Cardiac fibroblast (primary cell): ENCODE data around the gene LRRC4C.

Experiments used
- DNase-seq, 2 donors: peaks; one replicate each; pipeline versions ENCODE4 v3.0.0 to v3.0.0-alpha.2; 2010; ENCODE audit warnings: low read depth in 2 of 2
- H3K4me3 ChIP-seq, 2 donors: replicated peaks in 1 of 2; 1 replicate in 1 of 2; 2 replicates in 1 of 2; pipeline ENCODE4 v1.5.1; 2011; ENCODE audit warnings: low read depth in 2 of 2, low read length in 2 of 2, mild to moderate bottlenecking in 2 of 2, moderate library complexity in 1 of 2
- CTCF ChIP-seq: IDR thresholded peaks from one replicate; pipeline ENCODE4 v1.5.1; 2011; ENCODE audit warnings: low read depth, mild to moderate bottlenecking, low read length, inconsistent platforms

The LRRC4C gene

GRCh38 chr11:40099426-40100161 lies 1359.9 kb downstream of the LRRC4C start:
- H3K4me3 ChIP-seq: no peak overlapping the region
- no peak for DNase-seq
- no peak for TF ChIP-seq CTCF

- no peak overlapping the region for H3K4me3 ChIP-seq
- no peak for DNase-seq
- TF ChIP-seq CTCF: no peak
Observed at GRCh38 chr11:40095446-40095845, 1364.0 kb downstream of the LRRC4C start.

- H3K4me3 ChIP-seq: no peak overlapping the region
- no peak for TF ChIP-seq CTCF
- DNase-seq: no peak
Observed at GRCh38 chr11:40094954-40095353, 1364.5 kb downstream of the LRRC4C start.

- DNase-seq: no peak
- no peak for TF ChIP-seq CTCF
- H3K4me3 ChIP-seq: no peak overlapping the region
Observed at GRCh38 chr11:40080434-40080833, 1379.0 kb downstream of the LRRC4C start.
